Keratinocyte (primary cell): ENCODE results near the gene UBAC2. TPM values are rescaled to one million over a fixed set of nuclear protein-coding genes. Genes with fewer than 3 reads are reported as not detected.

Experiments
- DNase-seq: peaks from one replicate; pipeline ENCODE4 v3.0.0-alpha.2; 2011; ENCODE audit warnings: low read depth, missing footprints, low spot score
- FAIRE-seq: peaks from 2 replicates; lab custom pipeline; 2011; peaks lifted over from hg19 to GRCh38; lab: Jason Lieb, UNC
- H2AFZ ChIP-seq: 2 replicates; pipeline ENCODE4 v1.6.0; 2012; ENCODE audit warnings: low read length, control low read depth, inconsistent platforms; ENCODE audit not compliant: control insufficient read depth
- H3K27ac ChIP-seq: 2 replicates; pipeline ENCODE4 v1.5.1; 2011; ENCODE audit warnings: low read length; ENCODE audit not compliant: control insufficient read depth, insufficient read depth
- H3K27me3 ChIP-seq: 3 replicates; pipeline ENCODE4 v1.6.0; 2011; ENCODE audit warnings: low read length; ENCODE audit not compliant: control insufficient read depth, insufficient read depth; ENCODE audit errors: extremely low read depth
- H3K36me3 ChIP-seq, 2 experiments: 2 replicates in 1 of 2; 3 replicates in 1 of 2; pipeline ENCODE4 v1.5.1; 2011; ENCODE audit warnings: low read length in 2 of 2, mild to moderate bottlenecking in 1 of 2; ENCODE audit not compliant: control insufficient read depth in 2 of 2, insufficient read depth in 2 of 2; ENCODE audit errors: extremely low read depth in 1 of 2
- H3K4me1 ChIP-seq: 3 replicates; pipeline ENCODE4 v1.5.1; 2011; ENCODE audit warnings: low read length; ENCODE audit not compliant: control insufficient read depth, insufficient read depth; ENCODE audit errors: extremely low read depth
- H3K4me2 ChIP-seq: 3 replicates; pipeline ENCODE4 v1.6.0; 2011; ENCODE audit warnings: low read depth, low read length; ENCODE audit not compliant: control insufficient read depth, insufficient read depth; ENCODE audit errors: extremely low read depth
- H3K4me3 ChIP-seq, 3 experiments: fragments of 200-600 bp in 1 of 3; sonication (generic) in 1 of 3; 2 replicates in 2 of 3; 3 replicates in 1 of 3; pipeline ENCODE4 v1.5.1; 2011 to 2016; ENCODE audit warnings: low read length in 3 of 3, mild to moderate bottlenecking in 3 of 3, control low read depth in 2 of 3, inconsistent platforms in 1 of 3, low read depth in 1 of 3, mixed read lengths in 1 of 3, mixed run types in 1 of 3, moderate library complexity in 1 of 3; ENCODE audit not compliant: control insufficient read depth in 2 of 3, insufficient read depth in 2 of 3; ENCODE audit errors: extremely low read depth in 1 of 3
- H3K79me2 ChIP-seq: 2 replicates; pipeline ENCODE4 v1.6.0; 2012; ENCODE audit warnings: low read length; ENCODE audit not compliant: control insufficient read depth, insufficient read depth
- H3K9ac ChIP-seq: 3 replicates; pipeline ENCODE4 v1.6.0; 2011; ENCODE audit warnings: low read length; ENCODE audit not compliant: control insufficient read depth, insufficient read depth; ENCODE audit errors: extremely low read depth
- H3K9me1 ChIP-seq: 3 replicates; pipeline ENCODE4 v1.6.0; 2011; ENCODE audit warnings: low read length; ENCODE audit not compliant: control insufficient read depth, insufficient read depth; ENCODE audit errors: extremely low read depth
- H3K9me3 ChIP-seq: 2 replicates; pipeline ENCODE4 v1.5.1; 2012; ENCODE audit warnings: low read depth, low read length; ENCODE audit not compliant: control insufficient read depth
- H4K20me1 ChIP-seq: 3 replicates; pipeline ENCODE4 v1.6.0; 2011; ENCODE audit warnings: low read length; ENCODE audit not compliant: control insufficient read depth, insufficient read depth; ENCODE audit errors: extremely low read depth
- CTCF ChIP-seq, 3 experiments: IDR thresholded peaks in 1 of 3; conservative IDR thresholded peaks in 1 of 3; optimal IDR thresholded peaks in 1 of 3; 2 replicates in 2 of 3; 3 replicates in 1 of 3; pipeline versions ENCODE3 to v1.5.1; 2011; ENCODE audit warnings: low read length in 3 of 3, mild to moderate bottlenecking in 3 of 3, moderate library complexity in 2 of 3, control low read depth in 1 of 3, inconsistent platforms in 1 of 3; ENCODE audit not compliant: insufficient read depth in 2 of 3; ENCODE audit errors: extremely low read depth in 1 of 3
- EZH2 ChIP-seq: IDR thresholded peaks from one replicate; pipeline ENCODE4 v1.6.1; 2012; ENCODE audit warnings: inconsistent platforms, mild to moderate bottlenecking, low read length, moderate library complexity
- dilution Hi-C: fragments of 300-500 bp; cut with MboI; formaldehyde crosslinking; loops from one replicate; pipeline ENCODE4 v1.7.0; 2020; ENCODE audit warnings: low sequenced_read_pairs; ENCODE audit not compliant: extremely low pct_ligation_motif_present
- polyA plus RNA-seq, 5 experiments: library from polyadenylated mRNA; depleted of rRNA in 3 of 5; stranded (reverse) in 3 of 5; stranded (forward) in 1 of 5; unstranded in 1 of 5; fragments of >200 nt; gene quantifications; 1 replicate in 1 of 5; 2 replicates in 3 of 5; 3 replicates in 1 of 5; pipeline versions ENCODE4 v1.2.1 to v1.2.3, GENCODE V29; 2011 to 2012; ENCODE audit warnings: missing spikeins in 2 of 5, low read depth in 1 of 5, low replicate concordance in 1 of 5

Gene UBAC2
- polyA plus RNA-seq, 1 donor (not counting 4 experiments of a cell fraction or from before 2014, with no cell fraction given) = 104 TPM

- Histone ChIP-seq H3K9me3 (no peaks in the 10 kb centered on the region), H3K79me2 (no peaks in the 10 kb centered on the region), H3K36me3 (no peaks in the 10 kb centered on the region), H3K9ac (no peak overlapping the region), H3K4me2 (no peak overlapping the region), H3K4me1 (no peaks in the 10 kb centered on the region), H3K27ac (no peak overlapping the region), H2AFZ (no peak overlapping the region), H4K20me1 (no peaks in the 10 kb centered on the region), H3K27me3 (peaks cover 24% of the 10 kb centered on the region), H3K4me3 (no peak overlapping the region), H3K9me1 (no peaks in the 10 kb centered on the region)
- no peak for FAIRE-seq
- TF ChIP-seq CTCF (optimal IDR thresholded peaks at IDR 0.05 in 1 of 3, IDR thresholded peaks at IDR 0.05 in 1 of 3, conservative IDR thresholded peaks at IDR 0.05 in 1 of 3; ENCODE audit: extremely low read depth in 1 of 3, insufficient read depth in 2 of 3, low read length in 3 of 3) = no peak
- TF ChIP-seq EZH2 = no peak
- DNase-seq = no peak
- dilution Hi-C loops = no loop called here
These were observed 212.2 kb downstream of the UBAC2 start for GRCh38 chr13:99412856-99413255.

GRCh38 chr13:99414048-99414995 is 213.7 kb downstream of the UBAC2 start:
- Histone ChIP-seq H3K9ac (no peak overlapping the region), H3K36me3 (no peaks in the 10 kb centered on the region), H4K20me1 (no peaks in the 10 kb centered on the region), H3K9me3 (no peaks in the 10 kb centered on the region), H3K9me1 (no peaks in the 10 kb centered on the region), H3K4me2 (no peak overlapping the region), H3K4me1 (no peaks in the 10 kb centered on the region), H2AFZ (no peak overlapping the region), H3K4me3 (no peak overlapping the region), H3K27me3 (peaks cover 28% of the 10 kb centered on the region), H3K27ac (no peak overlapping the region), H3K79me2 (no peaks in the 10 kb centered on the region)
- dilution Hi-C loops = no loop called here
- FAIRE-seq (no peak), DNase-seq (no peak)
- TF ChIP-seq CTCF (optimal IDR thresholded peaks at IDR 0.05 in 1 of 3, IDR thresholded peaks at IDR 0.05 in 1 of 3, conservative IDR thresholded peaks at IDR 0.05 in 1 of 3; ENCODE audit: extremely low read depth in 1 of 3, insufficient read depth in 2 of 3, low read length in 3 of 3) (no peak), EZH2 (no peak)
